A549 (cell line): Measurements from ENCODE around the gene MADD. TPM values are rescaled to one million over a fixed set of nuclear protein-coding genes. Genes with fewer than 3 reads are reported as not detected.

Experiments
- ATAC-seq, 2 experiments: fragments of 200-7000 bp in 1 of 2; fragments of >200 bp in 1 of 2; cut with Nextera tagmentation in 1 of 2; cut with Tn5 transposase in 1 of 2; 3 replicates each; pipeline versions ENCODE4 v1.8.0 to v1.9.1; 2018 to 2020; ENCODE audit warnings: mild to moderate bottlenecking in 1 of 2, moderate library complexity in 1 of 2
- CTCF ChIA-PET: fragments of 300-600 bp; sonication (Branson Sonifier 250); formaldehyde crosslinking; extraction: SDS; loops from one replicate; lab custom pipeline; 2021; ENCODE audit warnings: antibody characterized with exemption, inconsistent platforms; lab: Yijun Ruan, JAX
- POLR2A ChIA-PET: fragments of 350-600 bp; formaldehyde crosslinking; extraction: SDS; loops from one replicate; lab custom pipeline; 2021; ENCODE audit warnings: antibody characterized with exemption, inconsistent platforms; lab: Yijun Ruan, JAX
- DNase-seq, 2 experiments: peaks; one replicate each; pipeline versions ENCODE4 v3.0.0 to v3.0.0-alpha.2; 2011 to 2016; ENCODE audit warnings: low read depth in 1 of 2, low spot score in 1 of 2
- FAIRE-seq: peaks from 2 replicates; lab custom pipeline; 2011; peaks lifted over from hg19 to GRCh38; lab: Jason Lieb, UNC
- H3K27ac ChIP-seq, 2 experiments: fragments of >200 bp; sonication (Bioruptor Twin); formaldehyde crosslinking; 3 replicates each; pipeline ENCODE4 v1.5.1; 2016 to 2017
- H3K4me1 ChIP-seq: fragments of >200 bp; sonication (Bioruptor Twin); formaldehyde crosslinking; 3 replicates; pipeline ENCODE4 v1.6.1; 2016
- H3K4me2 ChIP-seq: fragments of >200 bp; sonication (Bioruptor Twin); formaldehyde crosslinking; 3 replicates; pipeline ENCODE4 v1.6.1; 2016
- H3K4me3 ChIP-seq: fragments of >200 bp; sonication (Bioruptor Twin); formaldehyde crosslinking; 3 replicates; pipeline ENCODE4 v1.5.1; 2016
- H3K9me3 ChIP-seq: fragments of >200 bp; sonication (Bioruptor Twin); formaldehyde crosslinking; 3 replicates; pipeline ENCODE4 v1.6.1; 2016
- ATOH8 ChIP-seq: fragments of 250-450 bp; sonication (Bioruptor Pico); IDR thresholded peaks from 2 replicates; pipeline ENCODE4 v1.5.0; 2020; ENCODE audit warnings: low read depth, mild to moderate bottlenecking, moderate library complexity
- CHD4 ChIP-seq: fragments of 200-600 bp; sonication (generic); IDR thresholded peaks from 2 replicates; pipeline ENCODE4 v1.6.1; 2016; ENCODE audit warnings: antibody characterized with exemption, mild to moderate bottlenecking, borderline replicate concordance
- CTCF ChIP-seq: fragments of >200 bp; sonication (Bioruptor Twin); formaldehyde crosslinking; IDR thresholded peaks from 3 replicates; pipeline ENCODE4 v1.5.1; 2016
- EHMT2 ChIP-seq: fragments of 200-600 bp; sonication (generic); IDR thresholded peaks from 2 replicates; pipeline ENCODE4 v1.6.1; 2016; ENCODE audit warnings: antibody characterized with exemption, low read depth, mild to moderate bottlenecking, moderate library complexity
- EP300 ChIP-seq, 2 experiments: fragments of >200 bp; sonication (Bioruptor Twin); formaldehyde crosslinking; IDR thresholded peaks; 2 replicates in 1 of 2; 3 replicates in 1 of 2; pipeline ENCODE4 v1.6.1; 2016 to 2017
- ESRRA ChIP-seq: fragments of 150-350 bp; IDR thresholded peaks from 2 replicates; pipeline ENCODE4 v1.6.1; 2014; ENCODE audit warnings: mild to moderate bottlenecking, low read length, borderline replicate concordance
- FOXS1 ChIP-seq: fragments of 250-450 bp; sonication (Bioruptor Pico); IDR thresholded peaks from 2 replicates; pipeline ENCODE4 v1.5.0; 2020; ENCODE audit warnings: mild to moderate bottlenecking, moderate library complexity
- HES2 ChIP-seq: fragments of >200 bp; sonication (Bioruptor Twin); formaldehyde crosslinking; IDR thresholded peaks from 2 replicates; pipeline ENCODE4 v1.6.1; 2016
- HEYL ChIP-seq: fragments of 250-450 bp; sonication (Bioruptor Pico); IDR thresholded peaks from 2 replicates; pipeline ENCODE4 v1.8.0; 2021; ENCODE audit warnings: mild to moderate bottlenecking, moderate library complexity
- JUN ChIP-seq, 2 experiments: fragments of >200 bp; sonication (Bioruptor Twin); formaldehyde crosslinking; IDR thresholded peaks; 2 replicates in 1 of 2; 3 replicates in 1 of 2; pipeline ENCODE4 v1.6.1; 2016 to 2017
- KDM5A ChIP-seq: fragments of 200-600 bp; sonication (generic); IDR thresholded peaks from 2 replicates; pipeline ENCODE4 v1.6.1; 2016; ENCODE audit warnings: antibody characterized with exemption, mild to moderate bottlenecking
- MAFK ChIP-seq: fragments of 450-650 bp; IDR thresholded peaks from 2 replicates; pipeline ENCODE4 v1.6.1; 2014; ENCODE audit not compliant: partially characterized antibody
- NPAS2 ChIP-seq: fragments of 250-450 bp; sonication (Bioruptor Pico); IDR thresholded peaks from 2 replicates; pipeline ENCODE4 v1.8.0; 2022; ENCODE audit warnings: mild to moderate bottlenecking, moderate library complexity, borderline replicate concordance
- PBX3 ChIP-seq: IDR thresholded peaks from 2 replicates; pipeline ENCODE4 v1.6.1; 2012
- POLR2A ChIP-seq: IDR thresholded peaks from 2 replicates; pipeline ENCODE4 v1.6.1; 2012; ENCODE audit warnings: mild to moderate bottlenecking, low read length
- RAD21 ChIP-seq, 2 experiments: fragments of >200 bp in 1 of 2; sonication (Bioruptor Twin) in 1 of 2; formaldehyde crosslinking in 1 of 2; IDR thresholded peaks in 1 of 2; conservative IDR thresholded peaks in 1 of 2; 2 replicates in 1 of 2; 3 replicates in 1 of 2; pipeline ENCODE4 v1.6.1; 2012 to 2018; ENCODE audit warnings: inconsistent platforms in 1 of 2
- RARB ChIP-seq: fragments of 250-450 bp; sonication (Bioruptor Pico); IDR thresholded peaks from 2 replicates; pipeline ENCODE4 v1.8.0; 2021; ENCODE audit warnings: mild to moderate bottlenecking, moderate library complexity
- RFX5 ChIP-seq: fragments of 450-650 bp; IDR thresholded peaks from 2 replicates; pipeline ENCODE4 v1.7.1; 2014; ENCODE audit warnings: antibody characterized with exemption, mild to moderate bottlenecking, moderate library complexity
- RNF2 ChIP-seq: fragments of 200-600 bp; sonication (generic); IDR thresholded peaks from 2 replicates; pipeline ENCODE4 v1.6.1; 2016; ENCODE audit warnings: low read depth, mild to moderate bottlenecking, antibody characterized with exemption, moderate library complexity, borderline replicate concordance
- TP53 ChIP-seq: fragments of 250-450 bp; sonication (Bioruptor Pico); IDR thresholded peaks from 2 replicates; pipeline ENCODE4 v1.5.0; 2021; ENCODE audit warnings: mild to moderate bottlenecking, moderate library complexity
- USF2 ChIP-seq: fragments of 450-650 bp; IDR thresholded peaks from 2 replicates; pipeline ENCODE4 v1.6.1; 2014; ENCODE audit warnings: antibody characterized with exemption
- ZC3H11A ChIP-seq: fragments of 450-650 bp; IDR thresholded peaks from 2 replicates; pipeline ENCODE4 v1.6.1; 2014; ENCODE audit warnings: antibody characterized with exemption, mild to moderate bottlenecking
- ZNF302 ChIP-seq: fragments of 250-450 bp; sonication (Bioruptor Pico); IDR thresholded peaks from 2 replicates; pipeline ENCODE4 v1.9.0; 2021; ENCODE audit warnings: inconsistent platforms, mild to moderate bottlenecking, moderate library complexity
- WGBS: methylation state at CpG from one replicate; pipeline ENCODE4 v1.1.6; 2017; ENCODE audit errors: missing lambda C conversion rate; 5-methylcytosine and 5-hydroxymethylcytosine counted together
- polyA plus RNA-seq, 4 experiments: library from polyadenylated mRNA; depleted of rRNA in 3 of 4; stranded (reverse); fragments of >200 nt; fragmentation: RNase III in 1 of 4; extraction: RNeasy Plus Mini Kit Qiagen cat#74134 plus additional on column Dnase treatment in 1 of 4; gene quantifications; 2 replicates in 3 of 4; 3 replicates in 1 of 4; pipeline ENCODE4 v1.2.3, GENCODE V29; 2011 to 2017

Gene MADD
- polyA plus RNA-seq, 2 of the 4 experiments (the other 2 are of a cell fraction): 16.7 to 25.2 TPM

- no peak for DNase-seq
- Histone ChIP-seq H3K9me3 (no peaks in the 10 kb centered on the region), H3K4me1 (peaks cover 32% of the 10 kb centered on the region), H3K27ac (no peak overlapping the region)
- TF ChIP-seq EHMT2 (no peak), POLR2A (no peak), HEYL (CRISPR knock-in tag) (no peak), TP53 (CRISPR knock-in tag) (no peak), RNF2 (no peak), KDM5A (no peak), ZC3H11A (no peak), JUN (IDR thresholded peaks at IDR 0.05) (no peak), FOXS1 (CRISPR knock-in tag) (no peak), HES2 (no peak), NPAS2 (CRISPR knock-in tag) (no peak), ATOH8 (CRISPR knock-in tag) (no peak), RARB (CRISPR knock-in tag) (no peak), RAD21 (conservative IDR thresholded peaks at IDR 0.05 in 1 of 2, IDR thresholded peaks at IDR 0.05 in 1 of 2) (no peak), ZNF302 (no peak), CTCF (no peak), RFX5 (no peak)
- TF ChIP-seq, all 56 proteins: peak for 0
- POLR2A ChIA-PET: no interaction called here
- Histone ChIP-seq H3K4me3 (no peak overlapping the region), H3K4me2 (no peak overlapping the region)
- CTCF ChIA-PET: interaction anchor here (1.2 to 11.9 kb wide), 5 partner anchors 12 to 44 kb away, joined by 4 to 101 read pairs (median 8); no protein-coding TSS in a partner anchor
- FAIRE-seq (no peak), ATAC-seq (no peak)
- 92% methylated on average over 2 of the region's 2 CpGs for WGBS
Observed at GRCh38 chr11:47222696-47223095, 47.2 kb upstream of the MADD start.

- TF ChIP-seq CHD4: no peak
- no peak for TF ChIP-seq MAFK
- no peak for TF ChIP-seq PBX3
- TF ChIP-seq NPAS2 (CRISPR knock-in tag): no peak
- no peak for TF ChIP-seq ZC3H11A
- no peak for TF ChIP-seq EHMT2
- no peak for TF ChIP-seq ESRRA
- TF ChIP-seq FOXS1 (CRISPR knock-in tag): no peak
- no peak for TF ChIP-seq USF2
- no peak for TF ChIP-seq EP300 (IDR thresholded peaks at IDR 0.05)
- POLR2A ChIA-PET: no interaction called here
- no peak overlapping the region for H3K4me2 ChIP-seq
- H3K9me3 ChIP-seq: no peaks in the 10 kb centered on the region
- H3K4me3 ChIP-seq: no peak overlapping the region
- CTCF ChIA-PET: interaction anchor here (1.4 to 11.9 kb wide), 2 partner anchors 9 to 34 kb away, joined by 3 to 101 read pairs; no protein-coding TSS in a partner anchor
- DNase-seq (no peak), FAIRE-seq (no peak), ATAC-seq (no peak)
- WGBS: 96% methylated on average over 7 of the region's 7 CpGs
- peaks cover 3% of the 10 kb centered on the region for H3K4me1 ChIP-seq
- no peak overlapping the region for H3K27ac ChIP-seq
Observed at GRCh38 chr11:47225552-47226400, 44.2 kb upstream of the MADD start.
